Neural cell (in vitro differentiated cells): ENCODE data around the gene ALOX12B. TPM values are rescaled to one million over a fixed set of nuclear protein-coding genes. Genes with fewer than 3 reads are reported as not detected.

Experiments
- H2AFZ ChIP-seq: fragments of 200-600, 300-800 bp; sonication (generic), shearing (Covaris generic); 2 replicates; pipeline ENCODE4 v1.6.0; 2014; ENCODE audit warnings: low read depth, mild to moderate bottlenecking, antibody characterized with exemption, low read length, moderate library complexity
- H3F3A ChIP-seq: fragments of 200-600 bp; shearing (Covaris generic); 2 replicates; pipeline ENCODE4 v1.6.1; 2016; ENCODE audit warnings: mild to moderate bottlenecking, moderate library complexity, mixed read lengths, antibody characterized with exemption, low read length; ENCODE audit not compliant: insufficient read depth, poor library complexity, severe bottlenecking
- H3K27ac ChIP-seq: fragments of 200-600, 300-800 bp; sonication (generic), shearing (Covaris generic); 2 replicates; pipeline ENCODE4 v1.5.1; 2014; ENCODE audit warnings: mild to moderate bottlenecking, low read length, moderate library complexity
- H3K27me3 ChIP-seq: fragments of 300-800, 200-600 bp; sonication (generic), shearing (Covaris generic); 2 replicates; pipeline ENCODE4 v1.6.0; 2014; ENCODE audit warnings: mild to moderate bottlenecking, low read depth, low read length, moderate library complexity; ENCODE audit not compliant: insufficient read depth
- H3K36me3 ChIP-seq: fragments of 300-800, 200-600 bp; sonication (generic), shearing (Covaris generic); 2 replicates; pipeline ENCODE4 v1.5.1; 2014; ENCODE audit warnings: mild to moderate bottlenecking, antibody characterized with exemption, low read length, moderate library complexity; ENCODE audit not compliant: insufficient read depth
- H3K4me2 ChIP-seq: fragments of 300-800, 200-600 bp; sonication (generic), shearing (Covaris generic); 2 replicates; pipeline ENCODE4 v1.6.0; 2014; ENCODE audit warnings: mild to moderate bottlenecking, low read length
- H3K4me3 ChIP-seq: fragments of 300-800, 200-600 bp; sonication (generic), shearing (Covaris generic); 2 replicates; pipeline ENCODE4 v1.5.1; 2014; ENCODE audit warnings: mild to moderate bottlenecking, low read length, moderate library complexity
- H3K79me2 ChIP-seq: fragments of 200-600 bp; shearing (Covaris generic); replicated peaks from 2 replicates; pipeline ENCODE4 v1.6.0; 2014; ENCODE audit warnings: mild to moderate bottlenecking, low read length, moderate library complexity; ENCODE audit not compliant: insufficient read depth
- H3K9ac ChIP-seq: fragments of 300-800, 200-600 bp; sonication (generic), shearing (Covaris generic); 2 replicates; pipeline ENCODE4 v1.6.1; 2016; ENCODE audit warnings: mild to moderate bottlenecking, low read length, mixed read lengths
- H3K9me2 ChIP-seq: fragments of 200-600 bp; shearing (Covaris generic); 2 replicates; pipeline ENCODE4 v1.6.1; 2016; ENCODE audit warnings: mild to moderate bottlenecking, low read length, mixed read lengths; ENCODE audit not compliant: insufficient read depth
- H3K9me3 ChIP-seq: fragments of 200-600, 300-800 bp; sonication (generic), shearing (Covaris generic); 2 replicates; pipeline ENCODE4 v1.6.1; 2016; ENCODE audit warnings: mild to moderate bottlenecking, mixed run types, low read length, moderate library complexity, mixed read lengths
- H4K20me1 ChIP-seq: fragments of 200-600 bp; shearing (Covaris generic); 2 replicates; pipeline ENCODE4 v1.6.1; 2016; ENCODE audit warnings: mild to moderate bottlenecking, mixed run types; ENCODE audit not compliant: insufficient read depth
- EP300 ChIP-seq: fragments of 450-650 bp; conservative IDR thresholded peaks from 2 replicates; pipeline ENCODE4 v1.6.1; 2014; ENCODE audit warnings: antibody characterized with exemption, mild to moderate bottlenecking, moderate library complexity; ENCODE audit not compliant: poor library complexity, severe bottlenecking
- EZH2 ChIP-seq: fragments of 200-600, 300-800 bp; shearing (Covaris generic), sonication (generic); IDR thresholded peaks from 2 replicates; pipeline ENCODE4 v1.6.1; 2014; ENCODE audit warnings: antibody characterized with exemption, low read length, borderline replicate concordance, mild to moderate bottlenecking; ENCODE audit not compliant: insufficient read depth, poor library complexity, severe bottlenecking
- MXI1 ChIP-seq: fragments of 450-650 bp; conservative IDR thresholded peaks from 2 replicates; pipeline ENCODE4 v1.6.1; 2014; ENCODE audit warnings: antibody characterized with exemption, mild to moderate bottlenecking; ENCODE audit not compliant: poor library complexity, severe bottlenecking
- POLR2AphosphoS5 ChIP-seq: IDR thresholded peaks from 2 replicates; pipeline ENCODE4 v1.6.1; 2012
- RAD21 ChIP-seq: fragments of 450-650 bp; conservative IDR thresholded peaks from 2 replicates; pipeline ENCODE4 v1.6.1; 2014; ENCODE audit warnings: antibody characterized with exemption, mild to moderate bottlenecking, moderate library complexity
- SMC3 ChIP-seq: fragments of 450-650 bp; conservative IDR thresholded peaks from 2 replicates; pipeline ENCODE4 v1.6.1; 2014; ENCODE audit warnings: antibody characterized with exemption, mild to moderate bottlenecking, moderate library complexity; ENCODE audit not compliant: poor library complexity
- TAF1 ChIP-seq: IDR thresholded peaks from 2 replicates; pipeline ENCODE4 v1.6.1; 2012; ENCODE audit warnings: low read depth
- polyA plus RNA-seq: library from polyadenylated mRNA; depleted of rRNA; stranded (reverse); fragments of >200 nt; gene quantifications from 2 replicates; pipeline ENCODE4 v1.2.3, GENCODE V29; 2014
- TF ChIP-seq, protein P1 (sequence below): IDR thresholded peaks from 2 replicates; pipeline ENCODE4 v1.6.1; 2012; ENCODE audit warnings: borderline replicate concordance
- TF ChIP-seq, protein P2 (sequence below): fragments of 450-650 bp; IDR thresholded peaks from 2 replicates; pipeline ENCODE4 v1.5.1; 2014; ENCODE audit warnings: antibody characterized with exemption, mild to moderate bottlenecking, moderate library complexity; ENCODE audit not compliant: poor library complexity, severe bottlenecking

Gene ALOX12B
- polyA plus RNA-seq, 1 donor from 2014 or later = 0.31 TPM

DNA sequence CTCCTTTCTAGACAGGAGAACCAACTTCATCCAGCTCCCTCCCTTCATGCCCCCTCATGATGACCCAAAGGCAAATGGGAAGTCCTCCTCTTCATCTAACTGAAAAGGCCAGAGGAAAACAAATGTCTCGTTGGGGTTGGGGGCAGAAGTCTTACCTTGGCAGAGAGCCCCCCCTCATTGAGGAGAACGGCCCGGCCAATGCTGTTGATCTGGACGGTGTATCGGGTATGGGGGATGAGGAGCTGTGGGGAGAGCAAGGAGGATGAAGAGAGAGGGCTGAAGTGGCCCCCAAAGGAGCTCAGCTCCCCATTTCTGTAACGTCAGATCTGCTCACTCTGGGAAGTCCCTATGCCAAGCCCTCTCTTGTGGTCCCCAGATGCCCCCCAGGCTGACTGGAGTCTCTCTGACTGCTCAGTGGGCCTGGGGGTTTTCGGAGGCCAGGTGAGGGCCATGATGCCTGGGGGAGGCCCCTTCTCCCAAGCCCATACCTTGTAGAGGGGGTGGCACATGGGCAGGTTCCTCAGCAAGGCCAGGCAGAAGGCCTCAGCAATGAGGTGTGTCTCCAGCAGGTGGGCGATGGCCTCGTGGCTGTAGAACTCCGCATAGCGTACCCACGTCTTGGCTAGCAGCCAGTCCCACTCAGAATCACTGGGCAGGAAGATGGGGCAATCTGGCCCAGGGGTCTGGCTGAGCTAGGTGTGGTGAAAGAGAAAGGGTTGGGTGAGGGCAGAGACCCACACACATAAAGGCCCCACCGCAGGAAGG is 10.8 kb downstream of the ALOX12B start:
- H3K9me3 ChIP-seq = no peaks in the 10 kb centered on the region
- no peak for TF ChIP-seq SMC3
- TF ChIP-seq RAD21 = no peak
- no peak for TF ChIP-seq EP300
- no peak for TF ChIP-seq MXI1
- TF ChIP-seq TAF1 = no peak
- TF ChIP-seq, protein P1, sequence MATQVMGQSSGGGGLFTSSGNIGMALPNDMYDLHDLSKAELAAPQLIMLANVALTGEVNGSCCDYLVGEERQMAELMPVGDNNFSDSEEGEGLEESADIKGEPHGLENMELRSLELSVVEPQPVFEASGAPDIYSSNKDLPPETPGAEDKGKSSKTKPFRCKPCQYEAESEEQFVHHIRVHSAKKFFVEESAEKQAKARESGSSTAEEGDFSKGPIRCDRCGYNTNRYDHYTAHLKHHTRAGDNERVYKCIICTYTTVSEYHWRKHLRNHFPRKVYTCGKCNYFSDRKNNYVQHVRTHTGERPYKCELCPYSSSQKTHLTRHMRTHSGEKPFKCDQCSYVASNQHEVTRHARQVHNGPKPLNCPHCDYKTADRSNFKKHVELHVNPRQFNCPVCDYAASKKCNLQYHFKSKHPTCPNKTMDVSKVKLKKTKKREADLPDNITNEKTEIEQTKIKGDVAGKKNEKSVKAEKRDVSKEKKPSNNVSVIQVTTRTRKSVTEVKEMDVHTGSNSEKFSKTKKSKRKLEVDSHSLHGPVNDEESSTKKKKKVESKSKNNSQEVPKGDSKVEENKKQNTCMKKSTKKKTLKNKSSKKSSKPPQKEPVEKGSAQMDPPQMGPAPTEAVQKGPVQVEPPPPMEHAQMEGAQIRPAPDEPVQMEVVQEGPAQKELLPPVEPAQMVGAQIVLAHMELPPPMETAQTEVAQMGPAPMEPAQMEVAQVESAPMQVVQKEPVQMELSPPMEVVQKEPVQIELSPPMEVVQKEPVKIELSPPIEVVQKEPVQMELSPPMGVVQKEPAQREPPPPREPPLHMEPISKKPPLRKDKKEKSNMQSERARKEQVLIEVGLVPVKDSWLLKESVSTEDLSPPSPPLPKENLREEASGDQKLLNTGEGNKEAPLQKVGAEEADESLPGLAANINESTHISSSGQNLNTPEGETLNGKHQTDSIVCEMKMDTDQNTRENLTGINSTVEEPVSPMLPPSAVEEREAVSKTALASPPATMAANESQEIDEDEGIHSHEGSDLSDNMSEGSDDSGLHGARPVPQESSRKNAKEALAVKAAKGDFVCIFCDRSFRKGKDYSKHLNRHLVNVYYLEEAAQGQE = no peak
- peaks cover 83% of the 10 kb centered on the region for H3K27me3 ChIP-seq
- H3K4me2 ChIP-seq = no peak overlapping the region
- no peak overlapping the region for H2AFZ ChIP-seq
- H3F3A ChIP-seq = no peaks in the 10 kb centered on the region
- H3K36me3 ChIP-seq = no peaks in the 10 kb centered on the region
- H3K4me3 ChIP-seq = no peak overlapping the region
- H3K27ac ChIP-seq = no peak overlapping the region
- no peak overlapping the region for H3K9ac ChIP-seq
- no peaks in the 10 kb centered on the region for H4K20me1 ChIP-seq
- no peaks in the 10 kb centered on the region for H3K9me2 ChIP-seq
- no peaks in the 10 kb centered on the region for H3K79me2 ChIP-seq

DNA sequence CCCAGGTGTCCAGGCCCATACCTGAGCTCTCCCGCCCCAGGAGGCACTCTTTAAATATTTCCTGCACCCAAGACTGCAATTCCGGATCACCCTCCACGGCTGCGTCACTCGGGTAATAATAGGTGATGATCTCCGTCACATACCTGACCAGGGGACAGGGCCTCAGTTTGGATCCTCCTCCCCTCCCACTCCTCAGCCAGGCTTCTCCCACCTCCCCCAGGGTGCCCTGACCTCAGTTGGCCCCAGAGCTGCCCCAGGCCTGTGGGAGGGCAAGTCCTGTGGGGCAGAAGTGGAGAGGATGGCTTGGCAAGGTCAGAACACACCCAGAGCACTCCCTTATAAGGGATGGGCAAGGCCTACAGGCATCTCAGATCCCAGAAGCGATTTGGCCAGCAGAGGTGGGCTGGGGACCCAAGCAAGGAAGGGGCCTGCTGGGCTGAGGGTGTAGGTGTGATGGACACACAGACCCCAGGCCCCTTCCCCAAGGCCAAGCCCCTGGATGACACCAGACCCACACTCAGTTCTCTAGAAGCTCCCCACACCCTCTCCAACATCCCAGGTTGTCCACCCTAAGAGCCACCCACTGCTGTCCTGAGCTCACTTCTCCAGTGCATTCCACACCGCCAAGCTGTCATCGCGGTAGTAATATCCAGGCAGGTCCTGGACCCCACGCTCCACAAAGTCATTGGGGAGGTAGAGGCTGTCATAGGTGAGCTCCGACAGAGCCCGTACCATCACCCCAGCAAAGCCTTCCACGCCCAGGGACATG is 11.8 kb downstream of the ALOX12B start:
- Histone ChIP-seq H3K9ac (no peak overlapping the region), H3K4me2 (no peak overlapping the region), H3K9me3 (no peaks in the 10 kb centered on the region), H3K79me2 (no peaks in the 10 kb centered on the region), H3K27me3 (peaks cover 92% of the 10 kb centered on the region), H4K20me1 (no peaks in the 10 kb centered on the region), H3K27ac (no peak overlapping the region), H2AFZ (no peak overlapping the region), H3F3A (no peaks in the 10 kb centered on the region), H3K36me3 (no peaks in the 10 kb centered on the region), H3K9me2 (no peaks in the 10 kb centered on the region), H3K4me3 (no peak overlapping the region)
- TF ChIP-seq, protein P2, sequence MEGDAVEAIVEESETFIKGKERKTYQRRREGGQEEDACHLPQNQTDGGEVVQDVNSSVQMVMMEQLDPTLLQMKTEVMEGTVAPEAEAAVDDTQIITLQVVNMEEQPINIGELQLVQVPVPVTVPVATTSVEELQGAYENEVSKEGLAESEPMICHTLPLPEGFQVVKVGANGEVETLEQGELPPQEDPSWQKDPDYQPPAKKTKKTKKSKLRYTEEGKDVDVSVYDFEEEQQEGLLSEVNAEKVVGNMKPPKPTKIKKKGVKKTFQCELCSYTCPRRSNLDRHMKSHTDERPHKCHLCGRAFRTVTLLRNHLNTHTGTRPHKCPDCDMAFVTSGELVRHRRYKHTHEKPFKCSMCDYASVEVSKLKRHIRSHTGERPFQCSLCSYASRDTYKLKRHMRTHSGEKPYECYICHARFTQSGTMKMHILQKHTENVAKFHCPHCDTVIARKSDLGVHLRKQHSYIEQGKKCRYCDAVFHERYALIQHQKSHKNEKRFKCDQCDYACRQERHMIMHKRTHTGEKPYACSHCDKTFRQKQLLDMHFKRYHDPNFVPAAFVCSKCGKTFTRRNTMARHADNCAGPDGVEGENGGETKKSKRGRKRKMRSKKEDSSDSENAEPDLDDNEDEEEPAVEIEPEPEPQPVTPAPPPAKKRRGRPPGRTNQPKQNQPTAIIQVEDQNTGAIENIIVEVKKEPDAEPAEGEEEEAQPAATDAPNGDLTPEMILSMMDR = no peak
- no peak for TF ChIP-seq POLR2AphosphoS5
- TF ChIP-seq SMC3 = no peak
- no peak for TF ChIP-seq MXI1
- TF ChIP-seq RAD21 = no peak
- no peak for TF ChIP-seq EP300
- TF ChIP-seq, protein P1 = no peak
- TF ChIP-seq EZH2 = no peak
